GM21367 (cell line): ENCODE results near the gene TCF4.

Source experiments
- ATAC-seq: cut with Tn5 transposase; IDR thresholded peaks from one replicate; pipeline ENCODE4 v1.9.1; 2021; ENCODE audit not compliant: unreplicated experiment

The TCF4 gene

GRCh38 chr18:55547705-55548056, 40.3 kb downstream of the TCF4 start:
- no peak for ATAC-seq

DNA sequence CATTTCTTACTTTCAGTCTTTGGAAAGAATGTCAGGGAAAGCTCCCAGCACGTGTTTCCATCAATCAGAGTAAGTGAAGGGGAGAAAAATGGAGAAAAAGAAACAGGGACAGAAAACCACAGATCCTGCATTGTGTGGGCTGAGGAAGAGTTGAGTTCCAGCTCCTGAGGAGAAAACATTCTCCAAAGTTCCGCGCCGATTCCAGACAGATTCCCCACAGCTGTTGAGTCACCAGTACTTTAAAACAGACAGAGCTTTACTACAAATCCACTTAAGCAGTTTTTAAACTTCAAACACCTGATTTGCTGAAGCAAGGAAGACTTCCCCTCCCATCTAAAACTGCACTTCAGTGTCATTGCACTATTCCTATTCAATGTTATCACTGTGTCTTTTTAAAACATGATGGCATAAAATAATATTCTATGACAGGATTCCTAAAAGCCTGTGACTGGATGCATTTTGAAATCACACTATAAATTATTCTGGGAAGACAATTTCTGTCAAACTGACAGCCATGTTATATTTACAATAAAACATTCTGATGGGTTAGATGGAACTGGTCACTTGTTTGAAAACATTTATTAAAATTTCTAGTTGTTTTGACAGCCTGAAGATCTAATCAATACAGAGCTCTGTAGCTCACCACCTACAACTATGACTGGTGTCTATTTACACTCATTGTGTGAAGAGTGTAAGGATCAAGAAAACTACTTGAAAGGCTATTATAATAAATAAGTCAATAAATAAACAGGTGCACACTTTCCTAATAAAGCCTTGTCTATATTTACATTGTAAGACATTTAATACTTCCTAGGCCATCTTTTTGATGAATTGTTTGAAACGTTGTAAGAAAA, 40.9 kb downstream of the TCF4 start:
- ATAC-seq: no peak

GRCh38 chr18:55544014-55544413, 44.0 kb downstream of the TCF4 start:
- ATAC-seq: no peak

- no peak for ATAC-seq
These were observed 44.8 kb downstream of the TCF4 start for GRCh38 chr18:55543130-55543704.

- ATAC-seq: no peak
These were observed 46.4 kb downstream of the TCF4 start for GRCh38 chr18:55541571-55541970.

GRCh38 chr18:55539240-55539639, 48.8 kb downstream of the TCF4 start:
- no peak for ATAC-seq

GRCh38 chr18:55534996-55535395, 53.0 kb downstream of the TCF4 start:
- ATAC-seq: no peak

GRCh38 chr18:55534547-55534946, 53.4 kb downstream of the TCF4 start:
- ATAC-seq: no peak

DNA sequence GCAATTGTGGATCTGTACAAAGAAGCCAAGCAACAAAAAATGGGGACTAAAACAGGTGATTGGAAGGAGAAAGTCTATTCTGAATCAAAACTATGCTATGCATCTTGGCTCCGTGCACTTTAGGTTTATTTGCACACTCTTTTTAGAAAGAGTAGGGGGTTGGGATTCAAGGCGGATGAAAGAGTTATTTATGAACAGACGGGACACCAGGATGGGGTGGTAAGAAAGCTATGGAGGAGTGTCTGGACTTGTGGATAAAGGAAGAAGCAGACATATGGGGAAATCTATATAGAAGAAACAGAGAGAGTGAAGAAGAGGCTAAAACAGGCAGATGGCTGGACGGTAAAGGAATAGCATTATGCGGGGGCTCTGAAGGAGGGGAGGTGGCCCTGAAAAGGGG, 57.8 kb downstream of the TCF4 start:
- no peak for ATAC-seq

DNA sequence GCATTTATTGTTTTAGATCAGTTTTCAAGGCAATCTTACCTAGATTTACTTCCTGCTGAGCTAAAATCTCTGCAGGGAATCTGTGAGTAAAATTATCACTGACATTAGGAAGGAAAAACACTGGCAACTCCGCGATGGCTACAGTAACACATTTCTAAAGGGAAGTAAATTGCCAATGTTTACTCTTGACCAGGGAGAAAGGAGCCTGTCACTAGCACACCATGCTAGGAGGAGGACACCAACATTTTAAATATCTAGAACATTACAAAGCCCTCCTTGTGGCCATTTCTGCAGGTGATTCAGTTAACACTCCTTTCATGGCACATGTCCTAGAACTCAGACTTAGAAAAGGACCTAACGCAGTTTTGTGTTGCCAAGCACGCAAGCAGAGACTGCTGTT, 58.4 kb downstream of the TCF4 start:
- no peak for ATAC-seq

DNA sequence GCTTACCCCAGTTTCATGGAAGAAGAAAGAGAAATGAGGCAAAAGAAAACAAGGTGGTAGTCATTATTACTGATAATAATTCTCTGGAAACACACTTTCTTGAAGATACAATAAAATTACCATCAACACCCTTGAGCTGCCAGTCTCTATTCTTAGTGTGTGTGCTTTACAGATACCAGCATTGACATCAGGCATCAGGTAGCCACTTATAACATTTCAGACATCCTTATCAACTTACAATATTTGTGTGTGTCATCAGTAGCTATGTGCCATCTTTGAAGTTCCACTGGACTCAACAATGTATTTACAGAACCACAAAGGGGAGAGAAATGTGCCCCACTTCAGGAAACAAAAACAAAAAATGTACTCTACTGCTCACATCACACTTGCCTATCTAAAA, 62.1 kb downstream of the TCF4 start:
- no peak for ATAC-seq

DNA sequence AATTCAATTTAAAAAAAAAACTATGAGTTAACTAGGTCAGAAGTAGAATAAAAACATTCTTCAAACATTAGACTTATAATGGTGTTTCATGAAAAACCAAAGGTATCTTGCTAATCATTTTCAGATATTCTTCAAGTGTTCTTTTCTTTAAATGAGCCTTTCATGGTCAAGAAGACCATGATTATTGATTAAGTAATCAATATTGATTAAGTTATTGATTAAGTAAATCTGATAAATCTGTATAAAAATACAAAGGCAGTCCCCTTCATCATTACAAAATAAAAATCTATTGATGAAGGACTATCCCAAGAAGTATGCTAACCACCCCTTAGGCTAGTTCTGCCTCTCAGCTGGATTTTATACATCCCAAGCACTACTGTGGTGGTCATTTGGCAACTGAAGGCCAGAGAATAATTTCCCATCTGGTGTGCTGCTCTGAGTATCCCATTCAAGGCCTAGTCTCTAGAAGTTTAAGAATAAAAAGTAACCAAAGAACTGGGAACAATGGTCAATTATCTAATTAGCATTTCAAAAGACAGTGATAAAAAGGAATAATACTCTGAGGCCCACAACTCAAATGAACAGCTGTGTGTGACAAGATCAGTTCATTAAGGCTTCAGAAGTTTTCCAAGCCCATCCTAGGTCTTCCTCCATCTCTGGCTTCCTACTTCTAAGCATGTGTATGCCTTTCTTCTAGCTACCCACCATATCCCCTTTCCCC, 63.5 kb downstream of the TCF4 start:
- no peak for ATAC-seq

DNA sequence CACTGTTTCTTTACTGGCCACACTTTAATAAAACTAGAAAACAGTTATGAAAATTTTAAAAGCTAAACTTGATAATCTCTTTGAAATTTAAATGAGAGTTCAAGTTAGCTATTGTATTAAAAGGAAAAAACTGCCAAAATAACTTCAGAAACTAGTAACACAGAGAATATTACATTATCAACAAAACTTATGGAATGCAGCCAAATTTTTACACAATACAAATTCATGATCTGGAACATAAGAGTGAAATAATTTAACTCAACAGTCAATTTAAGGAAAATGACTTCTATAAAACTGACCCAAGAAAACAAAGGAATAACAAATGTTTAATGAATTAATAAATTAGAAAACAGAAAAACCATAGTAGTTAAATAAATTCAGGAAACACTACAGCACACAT, 65.0 kb downstream of the TCF4 start:
- no peak for ATAC-seq

- ATAC-seq: peak; percentile 67
These were observed 66.0 kb downstream of the TCF4 start for GRCh38 chr18:55522011-55522410.

DNA sequence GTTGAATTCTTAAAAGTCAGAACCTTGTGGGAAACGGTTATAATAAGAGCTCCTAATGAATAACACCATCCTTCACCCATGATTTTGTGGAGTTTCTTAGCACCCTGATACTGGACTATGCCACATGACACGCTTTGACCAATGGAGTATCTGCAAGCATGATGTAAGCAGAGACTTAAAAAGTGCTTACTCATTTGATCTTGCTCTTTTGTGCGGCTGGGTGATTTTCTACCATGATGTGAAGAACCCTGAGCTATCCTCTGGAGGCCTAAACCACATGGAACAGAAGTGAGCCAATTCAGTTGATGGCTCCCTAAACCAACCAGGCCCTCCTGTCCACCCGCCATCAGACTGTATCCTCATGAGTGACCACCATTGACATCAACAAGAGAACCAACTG, 70.9 kb downstream of the TCF4 start:
- no peak for ATAC-seq

GRCh38 chr18:55515941-55516710, 71.9 kb downstream of the TCF4 start:
- ATAC-seq: no peak

GRCh38 chr18:55515214-55515613, 72.8 kb downstream of the TCF4 start:
- ATAC-seq: no peak

DNA sequence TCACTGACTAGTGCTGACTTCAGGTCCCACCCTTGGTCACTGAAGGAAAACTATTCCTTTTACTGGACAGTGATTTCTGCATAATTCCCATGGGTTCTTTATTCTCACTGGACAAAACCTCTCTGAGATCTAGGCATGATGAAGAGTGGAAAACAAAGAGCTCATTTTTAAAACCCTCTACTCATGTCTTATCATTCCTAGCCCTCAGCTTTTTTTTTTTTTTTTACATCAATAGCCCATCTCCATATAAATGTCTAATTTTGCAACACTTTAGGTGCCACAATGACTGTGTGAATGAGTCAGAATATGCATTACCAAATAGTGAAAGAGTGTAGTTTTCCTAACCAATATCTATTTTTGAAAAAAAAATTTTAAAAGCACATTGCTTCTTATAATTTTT, 74.8 kb downstream of the TCF4 start:
- no peak for ATAC-seq

- no peak for ATAC-seq
These were observed 76.7 kb downstream of the TCF4 start for GRCh38 chr18:55511277-55511676.

DNA sequence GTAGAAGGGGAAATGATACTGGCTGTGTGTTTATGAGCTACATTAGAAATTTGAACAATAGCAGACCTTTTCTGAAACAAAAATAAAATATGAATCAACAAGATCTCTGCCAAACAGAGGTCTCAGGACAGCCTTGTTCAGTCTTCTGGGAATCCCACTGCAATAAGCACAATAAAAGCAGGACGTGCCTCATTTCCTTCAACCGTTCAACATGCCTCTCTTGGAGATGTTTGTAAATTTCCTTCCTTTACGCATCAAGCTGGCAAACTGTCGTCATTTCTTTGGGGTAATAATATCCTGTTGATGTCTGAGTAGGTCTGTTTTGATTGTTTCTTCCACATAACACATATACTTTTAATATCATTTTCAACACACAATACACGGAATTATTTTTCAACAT, 77.2 kb downstream of the TCF4 start:
- no peak for ATAC-seq

DNA sequence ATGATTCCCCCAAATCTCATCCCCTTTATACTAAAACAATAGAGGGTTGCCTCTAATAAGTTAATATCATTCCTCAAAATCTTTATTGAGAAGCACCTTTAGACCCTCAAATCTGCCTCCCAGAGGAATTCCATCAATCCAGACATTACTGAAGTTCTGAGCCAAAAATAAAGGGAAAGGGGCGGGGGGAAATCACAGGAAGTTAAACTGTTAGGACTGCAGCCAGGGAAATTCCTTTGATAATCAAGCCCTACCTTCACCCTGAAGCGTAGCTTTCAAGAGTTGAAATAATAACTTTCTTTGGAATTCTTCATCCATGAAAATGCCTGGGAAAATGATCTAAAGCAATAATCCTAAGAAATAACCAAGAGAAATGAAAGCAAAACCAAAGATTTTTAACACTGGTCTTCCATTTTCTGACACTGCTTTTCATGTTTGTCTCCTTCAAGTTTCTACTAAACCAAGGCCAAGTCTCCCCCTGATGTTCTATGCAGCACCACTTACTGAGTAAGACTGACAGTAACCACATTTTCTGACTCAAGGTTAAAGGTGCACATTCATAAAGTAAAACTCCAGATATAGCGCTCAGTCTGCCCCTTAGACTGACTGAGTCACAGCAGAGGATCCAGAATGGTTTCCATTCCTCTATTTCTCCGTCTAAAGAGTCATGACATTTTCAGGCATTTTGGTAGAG, 78.2 kb downstream of the TCF4 start:
- ATAC-seq: peak; percentile 86
